Measurements from ENCODE around the gene LRIG1. TPM values are rescaled to one million over a fixed set of nuclear protein-coding genes. Genes with fewer than 3 reads are reported as not detected.

Gene LRIG1
- total RNA-seq, 1 experiment from 2014 or later: 24.1 TPM

DNA sequence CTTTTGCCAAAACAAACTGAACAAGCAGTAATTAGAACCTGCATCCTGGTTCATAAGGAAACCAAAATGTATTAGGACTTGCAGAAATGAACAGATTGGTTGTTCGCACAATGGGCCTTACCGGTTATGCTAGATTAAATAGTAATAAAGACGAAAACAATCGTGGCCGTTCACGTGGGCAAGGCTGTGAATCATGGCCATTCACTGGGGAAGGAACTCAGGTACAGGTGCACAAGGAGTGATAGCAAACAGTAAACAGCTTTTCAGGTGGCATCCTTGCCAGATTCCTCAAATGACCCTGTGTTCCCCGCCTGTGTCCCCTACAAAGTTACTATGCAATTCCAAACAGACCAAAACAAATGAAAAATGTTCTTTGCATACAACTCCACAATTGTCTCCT is 8.2 kb downstream of the LRIG1 start:
- H3K4me3 ChIP-seq (ENCODE audit: low read depth, low read length, poor library complexity, severe bottlenecking): no peak overlapping the region
- TF ChIP-seq EZH2 (IDR thresholded peaks at IDR 0.05; ENCODE audit: borderline replicate concordance, low read depth, low read length, poor library complexity, severe bottlenecking): no peak
- TF ChIP-seq, protein P1, sequence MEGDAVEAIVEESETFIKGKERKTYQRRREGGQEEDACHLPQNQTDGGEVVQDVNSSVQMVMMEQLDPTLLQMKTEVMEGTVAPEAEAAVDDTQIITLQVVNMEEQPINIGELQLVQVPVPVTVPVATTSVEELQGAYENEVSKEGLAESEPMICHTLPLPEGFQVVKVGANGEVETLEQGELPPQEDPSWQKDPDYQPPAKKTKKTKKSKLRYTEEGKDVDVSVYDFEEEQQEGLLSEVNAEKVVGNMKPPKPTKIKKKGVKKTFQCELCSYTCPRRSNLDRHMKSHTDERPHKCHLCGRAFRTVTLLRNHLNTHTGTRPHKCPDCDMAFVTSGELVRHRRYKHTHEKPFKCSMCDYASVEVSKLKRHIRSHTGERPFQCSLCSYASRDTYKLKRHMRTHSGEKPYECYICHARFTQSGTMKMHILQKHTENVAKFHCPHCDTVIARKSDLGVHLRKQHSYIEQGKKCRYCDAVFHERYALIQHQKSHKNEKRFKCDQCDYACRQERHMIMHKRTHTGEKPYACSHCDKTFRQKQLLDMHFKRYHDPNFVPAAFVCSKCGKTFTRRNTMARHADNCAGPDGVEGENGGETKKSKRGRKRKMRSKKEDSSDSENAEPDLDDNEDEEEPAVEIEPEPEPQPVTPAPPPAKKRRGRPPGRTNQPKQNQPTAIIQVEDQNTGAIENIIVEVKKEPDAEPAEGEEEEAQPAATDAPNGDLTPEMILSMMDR (conservative IDR thresholded peaks at IDR 0.05; ENCODE audit: low read depth, low read length): no peak
- ChIA-PET POLR2A (ENCODE audit: low non-redundant PET) (no interaction called here), CTCF (no interaction called here)
- peaks cover 24% of the 10 kb centered on the region for H3K4me1 ChIP-seq (ENCODE audit: insufficient read depth, low read length, poor library complexity, severe bottlenecking)
- no peaks in the 10 kb centered on the region for H3K9me3 ChIP-seq (ENCODE audit: low read depth, low read length, poor library complexity, severe bottlenecking)
- DNase-seq (ENCODE audit: low spot score): no peak
- no peaks in the 10 kb centered on the region for H3K36me3 ChIP-seq (ENCODE audit: insufficient read depth, low read length, poor library complexity, severe bottlenecking)
- no peak overlapping the region for H3K27ac ChIP-seq (ENCODE audit: low read depth, low read length, poor library complexity, severe bottlenecking)
- no peaks in the 10 kb centered on the region for H3K27me3 ChIP-seq (replicated peaks; ENCODE audit: insufficient read depth, low read depth, low read length, poor library complexity)
- intact Hi-C loops (cut with micrococcal nuclease; ENCODE audit: unreplicated experiment): loop anchor here (10.0 kb wide), 1 partner anchor 88 kb away; no protein-coding TSS in a partner anchor
- no TSS peak for BruUV-seq (replicated peaks)

DNA sequence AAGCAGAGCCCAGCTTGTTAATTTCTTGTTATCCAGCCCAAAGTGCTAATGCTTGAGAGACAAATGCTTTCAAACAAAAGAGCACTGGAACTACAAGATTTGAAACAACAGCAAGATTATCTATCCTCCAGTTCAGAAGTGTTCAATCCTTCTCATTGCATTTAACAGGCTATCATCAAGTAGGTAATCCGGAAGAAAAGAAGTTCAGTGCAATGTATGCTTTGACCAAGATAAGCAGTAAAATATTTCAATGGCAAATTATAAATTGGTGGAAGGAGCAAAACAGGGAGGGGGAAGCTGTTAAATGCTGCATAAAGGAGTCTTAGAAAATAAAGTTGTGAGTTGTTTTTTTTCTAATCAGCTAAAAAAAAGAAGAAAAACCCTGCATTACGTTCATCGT is 8.8 kb downstream of the LRIG1 start:
- intact Hi-C loops (cut with micrococcal nuclease; ENCODE audit: unreplicated experiment): loop anchor here (10.0 kb wide), 1 partner anchor 87 kb away; no protein-coding TSS in a partner anchor
- Histone ChIP-seq H3K9me3 (ENCODE audit: low read depth, low read length, poor library complexity, severe bottlenecking) (no peaks in the 10 kb centered on the region), H3K27ac (ENCODE audit: low read depth, low read length, poor library complexity, severe bottlenecking) (no peak overlapping the region), H3K36me3 (ENCODE audit: insufficient read depth, low read length, poor library complexity, severe bottlenecking) (no peaks in the 10 kb centered on the region), H3K27me3 (replicated peaks; ENCODE audit: insufficient read depth, low read depth, low read length, poor library complexity) (no peaks in the 10 kb centered on the region), H3K4me1 (ENCODE audit: insufficient read depth, low read length, poor library complexity, severe bottlenecking) (peaks cover 24% of the 10 kb centered on the region), H3K4me3 (ENCODE audit: low read depth, low read length, poor library complexity, severe bottlenecking) (no peak overlapping the region)
- DNase-seq (ENCODE audit: low spot score): no peak
- no TSS peak for BruUV-seq (replicated peaks)
- POLR2A ChIA-PET (ENCODE audit: low non-redundant PET): no interaction called here
- TF ChIP-seq, protein P1 (conservative IDR thresholded peaks at IDR 0.05; ENCODE audit: low read depth, low read length): no peak
- no peak for TF ChIP-seq EZH2 (IDR thresholded peaks at IDR 0.05; ENCODE audit: borderline replicate concordance, low read depth, low read length, poor library complexity, severe bottlenecking)
- CTCF ChIA-PET: no interaction called here

DNA sequence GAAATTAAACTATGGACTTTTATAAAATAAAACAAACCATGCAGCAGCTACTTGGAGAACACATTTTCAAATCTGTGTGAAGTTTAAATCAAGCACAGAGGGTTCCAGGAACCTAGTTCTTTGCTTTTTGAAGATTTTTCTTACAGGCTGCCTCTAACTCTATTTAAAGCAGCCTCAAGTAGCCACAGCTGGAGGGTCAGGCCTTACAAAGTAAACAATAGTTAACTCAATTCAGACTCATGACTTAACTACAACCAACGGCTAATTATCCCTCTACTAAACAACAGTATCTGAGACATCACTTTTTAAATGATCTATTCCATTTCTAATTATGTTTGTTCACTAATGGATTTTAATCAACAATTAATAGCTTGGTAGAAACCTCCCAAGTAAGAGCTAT is 9.8 kb downstream of the LRIG1 start:
- intact Hi-C loops (cut with micrococcal nuclease; ENCODE audit: unreplicated experiment): loop anchor here (10.0 kb wide), 1 partner anchor 86 kb away; no protein-coding TSS in a partner anchor
- no peak for DNase-seq (ENCODE audit: low spot score)

More for the DNA sequence above, 9.8 kb downstream of the LRIG1 start:
- peaks cover 17% of the 10 kb centered on the region for H3K4me1 ChIP-seq (ENCODE audit: insufficient read depth, low read length, poor library complexity, severe bottlenecking)
- TF ChIP-seq, protein P1 (conservative IDR thresholded peaks at IDR 0.05; ENCODE audit: low read depth, low read length): no peak
- TF ChIP-seq EZH2 (IDR thresholded peaks at IDR 0.05; ENCODE audit: borderline replicate concordance, low read depth, low read length, poor library complexity, severe bottlenecking): no peak
- no peaks in the 10 kb centered on the region for H3K9me3 ChIP-seq (ENCODE audit: low read depth, low read length, poor library complexity, severe bottlenecking)
- H3K36me3 ChIP-seq (ENCODE audit: insufficient read depth, low read length, poor library complexity, severe bottlenecking): no peaks in the 10 kb centered on the region
- no peak overlapping the region for H3K27ac ChIP-seq (ENCODE audit: low read depth, low read length, poor library complexity, severe bottlenecking)
- no TSS peak for BruUV-seq (replicated peaks)
- no peak overlapping the region for H3K4me3 ChIP-seq (ENCODE audit: low read depth, low read length, poor library complexity, severe bottlenecking)
- H3K27me3 ChIP-seq (replicated peaks; ENCODE audit: insufficient read depth, low read depth, low read length, poor library complexity): no peaks in the 10 kb centered on the region
- ChIA-PET POLR2A (ENCODE audit: low non-redundant PET) (no interaction called here), CTCF (no interaction called here)

Data from A673 (cell line).